ENCODE data around the gene AGMO. TPM values are rescaled to one million over a fixed set of nuclear protein-coding genes. Genes with fewer than 3 reads are reported as not detected.
A peak's percentile ranks its signal among the peaks of the same experiment; 100 is the strongest.

The AGMO gene
- total RNA-seq, 1 experiment from 2014 or later, result 0.11 TPM

GRCh38 chr7:15556339-15557105 lies 5.3 kb downstream of the AGMO start:
- no peak overlapping the region for H3K4me2 ChIP-seq (ENCODE audit: low read length)
- H2AFZ ChIP-seq (ENCODE audit: low read length), result no peak overlapping the region
- no peak overlapping the region for H3K27ac ChIP-seq (ENCODE audit: low read length)
- ATAC-seq (no peak), DNase-seq (no peak)
- no peaks in the 10 kb centered on the region for H3K79me2 ChIP-seq (ENCODE audit: low read length)
- BruUV-seq (replicated peaks), result no TSS peak
- intact Hi-C loops (cut with micrococcal nuclease), result loop anchor here (5.0 kb wide), 3 partner anchors 94 to 511 kb away; no protein-coding TSS in a partner anchor
- H3K4me3 ChIP-seq (ENCODE audit: low read length), result no peak overlapping the region
- H3F3A ChIP-seq (ENCODE audit: low read length, unreplicated experiment), result no peaks in the 10 kb centered on the region
- H3K27me3 ChIP-seq (ENCODE audit: low read length), result no peaks in the 10 kb centered on the region
- H3K9me3 ChIP-seq (ENCODE audit: low read length), result no peaks in the 10 kb centered on the region
- H3K4me1 ChIP-seq (ENCODE audit: insufficient read depth, low read length), result 0 out of 2 replicates have a peak, but pooled peaks cover 4% of the 10 kb centered on the region
- no peaks in the 10 kb centered on the region for H3K36me3 ChIP-seq (ENCODE audit: low read depth, low read length)
- no peaks in the 10 kb centered on the region for H4K20me1 ChIP-seq (ENCODE audit: low read length)
- H3K9ac ChIP-seq (ENCODE audit: low read length), result no peak overlapping the region
- ChIA-PET POLR2A (ENCODE audit: unreplicated experiment) (no interaction called here), CTCF (interaction anchor here (0.6 kb wide), 1 partner anchor 62 kb away, joined by 18 read pairs; no protein-coding TSS in a partner anchor)
- no peaks in the 10 kb centered on the region for H3K9me2 ChIP-seq (replicated peaks; ENCODE audit: low read length)
- TF ChIP-seq CTCF (conservative IDR thresholded peaks at IDR 0.05; ENCODE audit: low read depth, low read length) (no peak), EZH2 (IDR thresholded peaks at IDR 0.05; ENCODE audit: low read length, unreplicated experiment) (no peak), EZH2phosphoT487 (IDR thresholded peaks at IDR 0.05; ENCODE audit: borderline replicate concordance, low read length) (no peak)

GRCh38 chr7:15555381-15555859 lies 6.4 kb downstream of the AGMO start:
- H3F3A ChIP-seq (ENCODE audit: low read length, unreplicated experiment), result no peaks in the 10 kb centered on the region
- H3K9me2 ChIP-seq (replicated peaks; ENCODE audit: low read length), result no peaks in the 10 kb centered on the region
- no peaks in the 10 kb centered on the region for H3K79me2 ChIP-seq (ENCODE audit: low read length)
- DNase-seq, result peak; percentile 27
- H3K9me3 ChIP-seq (ENCODE audit: low read length), result no peaks in the 10 kb centered on the region
- no peaks in the 10 kb centered on the region for H3K36me3 ChIP-seq (ENCODE audit: low read depth, low read length)
- ATAC-seq, result peak; percentile 72
- intact Hi-C loops (cut with micrococcal nuclease), result loop anchor here (1.0 to 5.0 kb wide), 5 partner anchors 47 to 512 kb away; no protein-coding TSS in a partner anchor
- no peak overlapping the region for H2AFZ ChIP-seq (ENCODE audit: low read length)
- CTCF ChIA-PET, result interaction anchor here (0.7 kb wide), 1 partner anchor 555 kb away, joined by 4 read pairs; no protein-coding TSS in a partner anchor
- no TSS peak for BruUV-seq (replicated peaks)
- TF ChIP-seq CTCF (conservative IDR thresholded peaks at IDR 0.05; ENCODE audit: low read depth, low read length) (peak; percentile 49), EZH2phosphoT487 (IDR thresholded peaks at IDR 0.05; ENCODE audit: borderline replicate concordance, low read length) (no peak)
- no peak overlapping the region for H3K27ac ChIP-seq (ENCODE audit: low read length)
- H3K4me1 ChIP-seq (ENCODE audit: insufficient read depth, low read length), result 0 out of 2 replicates have a peak, but pooled peaks cover 4% of the 10 kb centered on the region
- POLR2A ChIA-PET (ENCODE audit: unreplicated experiment), result no interaction called here
- H3K4me2 ChIP-seq (ENCODE audit: low read length), result peak overlapping the region; percentile 45
- no peak overlapping the region for H3K9ac ChIP-seq (ENCODE audit: low read length)
- H4K20me1 ChIP-seq (ENCODE audit: low read length), result no peaks in the 10 kb centered on the region
- H3K4me3 ChIP-seq (ENCODE audit: low read length), result no peak overlapping the region
- H3K27me3 ChIP-seq (ENCODE audit: low read length), result no peaks in the 10 kb centered on the region

- H3K36me3 ChIP-seq (ENCODE audit: low read depth, low read length), result no peaks in the 10 kb centered on the region
- H3K4me3 ChIP-seq (ENCODE audit: low read length), result no peak overlapping the region
- no peak overlapping the region for H3K4me2 ChIP-seq (ENCODE audit: low read length)
- H3K27me3 ChIP-seq (ENCODE audit: low read length), result no peaks in the 10 kb centered on the region
- H4K20me1 ChIP-seq (ENCODE audit: low read length), result no peaks in the 10 kb centered on the region
- 0 out of 2 replicates have a peak, but pooled peaks cover 4% of the 10 kb centered on the region for H3K4me1 ChIP-seq (ENCODE audit: insufficient read depth, low read length)
- ATAC-seq, result no peak
- H2AFZ ChIP-seq (ENCODE audit: low read length), result no peak overlapping the region
- H3K9ac ChIP-seq (ENCODE audit: low read length), result no peak overlapping the region
- H3K27ac ChIP-seq (ENCODE audit: low read length), result no peak overlapping the region
- no peaks in the 10 kb centered on the region for H3K79me2 ChIP-seq (ENCODE audit: low read length)
- POLR2A ChIA-PET (ENCODE audit: unreplicated experiment), result no interaction called here
- no peak for DNase-seq
- no peaks in the 10 kb centered on the region for H3F3A ChIP-seq (ENCODE audit: low read length, unreplicated experiment)
- no peaks in the 10 kb centered on the region for H3K9me3 ChIP-seq (ENCODE audit: low read length)
- no TSS peak for BruUV-seq (replicated peaks)
- CTCF ChIA-PET, result no interaction called here
- no peak for TF ChIP-seq EZH2phosphoT487 (IDR thresholded peaks at IDR 0.05; ENCODE audit: borderline replicate concordance, low read length)
- no peak for TF ChIP-seq EZH2 (IDR thresholded peaks at IDR 0.05; ENCODE audit: low read length, unreplicated experiment)
- no peak for TF ChIP-seq CTCF (conservative IDR thresholded peaks at IDR 0.05; ENCODE audit: low read depth, low read length)
- H3K9me2 ChIP-seq (replicated peaks; ENCODE audit: low read length), result no peaks in the 10 kb centered on the region
- intact Hi-C loops (cut with micrococcal nuclease), result loop anchor here (1.0 to 5.0 kb wide), 5 partner anchors 46 to 513 kb away; no protein-coding TSS in a partner anchor
These were observed 7.1 kb downstream of the AGMO start for GRCh38 chr7:15554744-15555143.

Data from PC-3 (cell line).